Panc1 (cell line): ENCODE data around the gene COPZ2.
"Not testable (repeated sequence)": the region's sequence is repeated elsewhere in the genome, so short reads cannot be mapped to it uniquely, and the experiment has no call there.

Experiments
- POLR2AphosphoS5 ChIP-seq: IDR thresholded peaks from 2 replicates; pipeline ENCODE4 v1.6.1; 2012; ENCODE audit warnings: mild to moderate bottlenecking, low read depth, low read length, moderate library complexity
- TCF7L2 ChIP-seq: IDR thresholded peaks from 2 replicates; pipeline ENCODE4 v1.6.1; 2011; ENCODE audit warnings: mild to moderate bottlenecking, low read depth, low read length, inconsistent platforms
- TF ChIP-seq, protein P1 (sequence below): fragments of 450-650 bp; IDR thresholded peaks from 2 replicates; pipeline ENCODE4 v1.5.1; 2017; ENCODE audit warnings: mild to moderate bottlenecking
- TF ChIP-seq, protein P2 (sequence below), 2 experiments: IDR thresholded peaks; 2 replicates each; pipeline ENCODE4 v1.6.1; 2011 to 2012; ENCODE audit warnings: low read depth in 2 of 2, control low read depth in 1 of 2, low read length in 1 of 2, mild to moderate bottlenecking in 1 of 2, moderate library complexity in 1 of 2; ENCODE audit not compliant: insufficient read depth in 1 of 2

DNA sequence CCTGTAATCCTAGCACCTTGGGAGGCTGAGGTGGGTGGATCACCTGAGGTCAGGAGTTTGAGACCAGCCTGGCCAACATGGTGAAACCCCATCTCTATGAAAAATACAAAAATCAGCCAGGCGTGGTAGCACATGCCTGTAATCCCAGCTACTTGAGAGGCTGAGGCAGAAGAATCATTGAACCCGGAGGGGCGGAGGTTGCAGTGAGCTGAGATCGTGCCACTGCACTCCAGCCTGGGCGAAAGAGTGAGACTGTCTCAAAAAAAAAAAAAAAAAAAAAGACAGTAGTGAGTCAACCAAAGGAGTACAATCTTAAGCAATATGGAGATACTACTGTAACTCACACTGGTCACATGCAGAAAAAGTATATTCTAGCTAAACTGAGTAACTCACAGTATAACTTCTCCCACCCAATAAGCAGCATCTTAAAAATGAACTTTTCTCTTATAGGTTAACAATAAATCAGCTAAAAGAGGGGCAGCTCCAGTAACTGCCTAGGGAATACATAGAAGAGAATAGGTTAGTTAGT is 36.0 kb upstream of the COPZ2 start:
- TF ChIP-seq, protein P1, sequence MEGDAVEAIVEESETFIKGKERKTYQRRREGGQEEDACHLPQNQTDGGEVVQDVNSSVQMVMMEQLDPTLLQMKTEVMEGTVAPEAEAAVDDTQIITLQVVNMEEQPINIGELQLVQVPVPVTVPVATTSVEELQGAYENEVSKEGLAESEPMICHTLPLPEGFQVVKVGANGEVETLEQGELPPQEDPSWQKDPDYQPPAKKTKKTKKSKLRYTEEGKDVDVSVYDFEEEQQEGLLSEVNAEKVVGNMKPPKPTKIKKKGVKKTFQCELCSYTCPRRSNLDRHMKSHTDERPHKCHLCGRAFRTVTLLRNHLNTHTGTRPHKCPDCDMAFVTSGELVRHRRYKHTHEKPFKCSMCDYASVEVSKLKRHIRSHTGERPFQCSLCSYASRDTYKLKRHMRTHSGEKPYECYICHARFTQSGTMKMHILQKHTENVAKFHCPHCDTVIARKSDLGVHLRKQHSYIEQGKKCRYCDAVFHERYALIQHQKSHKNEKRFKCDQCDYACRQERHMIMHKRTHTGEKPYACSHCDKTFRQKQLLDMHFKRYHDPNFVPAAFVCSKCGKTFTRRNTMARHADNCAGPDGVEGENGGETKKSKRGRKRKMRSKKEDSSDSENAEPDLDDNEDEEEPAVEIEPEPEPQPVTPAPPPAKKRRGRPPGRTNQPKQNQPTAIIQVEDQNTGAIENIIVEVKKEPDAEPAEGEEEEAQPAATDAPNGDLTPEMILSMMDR = not testable (repeated sequence)
- TF ChIP-seq, protein P2, sequence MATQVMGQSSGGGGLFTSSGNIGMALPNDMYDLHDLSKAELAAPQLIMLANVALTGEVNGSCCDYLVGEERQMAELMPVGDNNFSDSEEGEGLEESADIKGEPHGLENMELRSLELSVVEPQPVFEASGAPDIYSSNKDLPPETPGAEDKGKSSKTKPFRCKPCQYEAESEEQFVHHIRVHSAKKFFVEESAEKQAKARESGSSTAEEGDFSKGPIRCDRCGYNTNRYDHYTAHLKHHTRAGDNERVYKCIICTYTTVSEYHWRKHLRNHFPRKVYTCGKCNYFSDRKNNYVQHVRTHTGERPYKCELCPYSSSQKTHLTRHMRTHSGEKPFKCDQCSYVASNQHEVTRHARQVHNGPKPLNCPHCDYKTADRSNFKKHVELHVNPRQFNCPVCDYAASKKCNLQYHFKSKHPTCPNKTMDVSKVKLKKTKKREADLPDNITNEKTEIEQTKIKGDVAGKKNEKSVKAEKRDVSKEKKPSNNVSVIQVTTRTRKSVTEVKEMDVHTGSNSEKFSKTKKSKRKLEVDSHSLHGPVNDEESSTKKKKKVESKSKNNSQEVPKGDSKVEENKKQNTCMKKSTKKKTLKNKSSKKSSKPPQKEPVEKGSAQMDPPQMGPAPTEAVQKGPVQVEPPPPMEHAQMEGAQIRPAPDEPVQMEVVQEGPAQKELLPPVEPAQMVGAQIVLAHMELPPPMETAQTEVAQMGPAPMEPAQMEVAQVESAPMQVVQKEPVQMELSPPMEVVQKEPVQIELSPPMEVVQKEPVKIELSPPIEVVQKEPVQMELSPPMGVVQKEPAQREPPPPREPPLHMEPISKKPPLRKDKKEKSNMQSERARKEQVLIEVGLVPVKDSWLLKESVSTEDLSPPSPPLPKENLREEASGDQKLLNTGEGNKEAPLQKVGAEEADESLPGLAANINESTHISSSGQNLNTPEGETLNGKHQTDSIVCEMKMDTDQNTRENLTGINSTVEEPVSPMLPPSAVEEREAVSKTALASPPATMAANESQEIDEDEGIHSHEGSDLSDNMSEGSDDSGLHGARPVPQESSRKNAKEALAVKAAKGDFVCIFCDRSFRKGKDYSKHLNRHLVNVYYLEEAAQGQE (IDR thresholded peaks at IDR 0.05; ENCODE audit: insufficient read depth in 1 of 2, low read depth in 2 of 2, low read length in 1 of 2) = not testable (repeated sequence)
- not testable (repeated sequence) for TF ChIP-seq POLR2AphosphoS5, TCF7L2
